HFFc6 (cell line): Measurements from ENCODE around the gene TDRD12. TPM values are rescaled to one million over a fixed set of nuclear protein-coding genes. Genes with fewer than 3 reads are reported as not detected.
"Not testable (repeated sequence)": the region's sequence is repeated elsewhere in the genome, so short reads cannot be mapped to it uniquely, and the experiment has no call there.

Experiments used
- DNase-seq: peaks from one replicate; pipeline ENCODE4 v3.0.0-alpha.2; 2018
- H3K27ac Mint-ChIP-seq: 2 replicates; pipeline ENCODE4 v1.8.0; 2020; ENCODE audit warnings: mild to moderate bottlenecking, mixed read lengths
- H3K27me3 Mint-ChIP-seq: 2 replicates; pipeline ENCODE4 v1.8.0; 2021; ENCODE audit warnings: mild to moderate bottlenecking, moderate library complexity, mixed read lengths; ENCODE audit not compliant: insufficient read depth
- H3K36me3 Mint-ChIP-seq: 2 replicates; pipeline ENCODE4 v1.8.0; 2021; ENCODE audit warnings: low read depth, mixed read lengths
- H3K4me1 Mint-ChIP-seq: 2 replicates; pipeline ENCODE4 v1.8.0; 2020; ENCODE audit warnings: low read depth, mixed read lengths
- H3K4me3 Mint-ChIP-seq: 2 replicates; pipeline ENCODE4 v1.8.0; 2020; ENCODE audit warnings: mild to moderate bottlenecking, moderate library complexity, mixed read lengths
- H3K9me3 Mint-ChIP-seq: 2 replicates; pipeline ENCODE4 v1.8.0; 2020; ENCODE audit warnings: mild to moderate bottlenecking, mixed read lengths
- CTCF ChIP-seq: fragments of 200-600 bp; sonication (generic); IDR thresholded peaks from 2 replicates; pipeline ENCODE4 v1.5.0; 2021; ENCODE audit warnings: antibody characterized with exemption, mild to moderate bottlenecking
- total RNA-seq, 6 experiments: library from RNA; stranded (reverse); fragmentation: NEBNext Ultra II Directional; extraction: Animal tissue kit (Norgen Biotek cat#: 25700); gene quantifications; 2 replicates in 1 of 6; 3 replicates in 5 of 6; pipeline ENCODE4 v1.2.3, GENCODE V29; 2021

TDRD12 gene
- total RNA-seq, 6 experiments from 2014 or later: 0.07 to 0.31 (median 0.18) TPM; not detected in 1

GRCh38 chr19:32864318-32865007, 144.9 kb downstream of the TDRD12 start:
- DNase-seq: no peak
- no peak for TF ChIP-seq CTCF
- Mint-ChIP-seq H3K27ac (no peak overlapping the region), H3K4me3 (no peak overlapping the region), H3K4me1 (no peaks in the 10 kb centered on the region), H3K9me3 (no peaks in the 10 kb centered on the region), H3K36me3 (no peaks in the 10 kb centered on the region), H3K27me3 (peaks cover 15% of the 10 kb centered on the region)

GRCh38 chr19:32865326-32865725, 145.8 kb downstream of the TDRD12 start:
- no peaks in the 10 kb centered on the region for H3K36me3 Mint-ChIP-seq

GRCh38 chr19:32866061-32866460, 146.5 kb downstream of the TDRD12 start:
- Mint-ChIP-seq H3K27ac (no peak overlapping the region), H3K9me3 (no peaks in the 10 kb centered on the region), H3K27me3 (peaks cover 12% of the 10 kb centered on the region), H3K4me3 (no peak overlapping the region), H3K36me3 (no peaks in the 10 kb centered on the region), H3K4me1 (no peaks in the 10 kb centered on the region)
- no peak for TF ChIP-seq CTCF
- DNase-seq: no peak

More at GRCh38 chr19:32865326-32865725, 145.8 kb downstream of the TDRD12 start:
- DNase-seq: no peak
- Mint-ChIP-seq H3K27ac (no peak overlapping the region), H3K9me3 (no peaks in the 10 kb centered on the region), H3K4me3 (no peak overlapping the region), H3K27me3 (peaks cover 12% of the 10 kb centered on the region), H3K4me1 (no peaks in the 10 kb centered on the region)
- TF ChIP-seq CTCF: no peak

GRCh38 chr19:32866564-32867265, 147.1 kb downstream of the TDRD12 start:
- TF ChIP-seq CTCF: no peak
- Mint-ChIP-seq H3K9me3 (no peaks in the 10 kb centered on the region), H3K27me3 (peaks cover 12% of the 10 kb centered on the region), H3K36me3 (no peaks in the 10 kb centered on the region), H3K27ac (no peak overlapping the region), H3K4me3 (no peak overlapping the region), H3K4me1 (no peaks in the 10 kb centered on the region)
- no peak for DNase-seq

- not testable (repeated sequence) for H3K4me3 Mint-ChIP-seq, H3K9me3 Mint-ChIP-seq, H3K36me3 Mint-ChIP-seq, H3K27ac Mint-ChIP-seq, DNase-seq, H3K4me1 Mint-ChIP-seq
- peaks cover 12% of the 10 kb centered on the region for H3K27me3 Mint-ChIP-seq
Observed at GRCh38 chr19:32867436-32867835, 147.9 kb downstream of the TDRD12 start.

- Mint-ChIP-seq H3K4me3 (no peak overlapping the region), H3K27me3 (peaks cover 12% of the 10 kb centered on the region), H3K9me3 (no peaks in the 10 kb centered on the region), H3K27ac (no peak overlapping the region), H3K36me3 (no peaks in the 10 kb centered on the region), H3K4me1 (no peaks in the 10 kb centered on the region)
- no peak for TF ChIP-seq CTCF
- DNase-seq: no peak
Observed at GRCh38 chr19:32868206-32868950, 148.8 kb downstream of the TDRD12 start.
